GM19023 (cell line): ENCODE results near the gene PPM1B.
"Not testable (repeated sequence)": the region's sequence is repeated elsewhere in the genome, so short reads cannot be mapped to it uniquely, and the experiment has no call there.

Experiments
- ATAC-seq: cut with Tn5 transposase; IDR thresholded peaks from one replicate; pipeline ENCODE4 v1.9.1; 2021; ENCODE audit warnings: mild to moderate bottlenecking, moderate library complexity; ENCODE audit not compliant: unreplicated experiment

PPM1B gene

DNA sequence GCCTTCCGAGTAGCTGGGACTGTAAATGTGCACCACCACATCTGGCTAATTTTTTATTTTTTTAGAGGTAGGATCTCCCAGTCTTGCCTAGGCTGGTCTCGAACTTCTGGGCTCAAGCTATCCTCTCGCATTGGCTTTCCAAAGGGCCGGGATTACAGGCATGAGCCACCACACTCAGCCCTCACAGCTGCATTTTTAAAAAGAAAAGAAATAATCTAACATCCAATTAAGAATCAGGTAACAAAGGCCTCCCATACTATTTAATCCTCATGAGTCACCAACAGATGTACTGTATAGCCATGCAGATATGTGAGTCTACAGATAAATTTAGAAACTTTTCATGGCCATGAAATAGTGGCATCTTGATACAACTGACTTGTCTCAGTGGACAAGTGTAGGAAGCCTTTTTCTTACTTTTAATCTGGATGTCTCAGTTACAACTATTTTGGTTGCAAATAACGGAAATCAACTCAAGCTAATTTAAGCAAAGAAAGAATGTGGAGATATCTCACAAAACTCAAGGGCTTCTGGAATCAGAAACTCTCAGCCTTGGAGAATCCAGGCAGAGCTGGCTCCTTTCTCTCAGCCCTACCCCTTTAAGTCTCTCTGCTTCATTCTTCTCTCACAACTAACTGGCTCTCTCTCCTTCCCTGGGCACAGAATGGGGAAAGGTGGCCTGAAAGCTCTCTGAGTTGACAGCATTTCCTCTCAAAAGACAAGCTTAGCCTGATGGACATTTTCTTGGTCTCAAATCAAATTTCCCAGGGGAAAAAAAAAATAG is 12.8 kb upstream of the PPM1B start:
- ATAC-seq = no peak

DNA sequence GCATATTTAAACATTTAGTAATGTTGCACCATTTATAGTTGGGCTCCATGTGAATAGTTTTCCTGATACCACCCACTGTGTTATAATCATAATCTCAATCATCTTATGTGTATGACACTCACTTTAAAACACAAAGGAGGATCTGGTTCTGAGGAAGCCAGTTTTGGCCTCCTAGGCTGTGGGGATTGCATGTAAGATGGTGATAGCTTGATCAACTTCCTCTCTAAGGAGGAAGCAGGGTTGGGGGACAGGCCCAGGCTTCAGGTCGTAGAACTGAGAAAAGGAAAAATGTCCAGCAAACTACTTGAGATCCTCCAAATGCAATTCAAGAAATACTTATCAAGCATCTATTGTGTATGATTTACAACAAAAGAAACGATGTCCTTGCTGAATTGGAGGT is 4.9 kb upstream of the PPM1B start:
- no peak for ATAC-seq

DNA sequence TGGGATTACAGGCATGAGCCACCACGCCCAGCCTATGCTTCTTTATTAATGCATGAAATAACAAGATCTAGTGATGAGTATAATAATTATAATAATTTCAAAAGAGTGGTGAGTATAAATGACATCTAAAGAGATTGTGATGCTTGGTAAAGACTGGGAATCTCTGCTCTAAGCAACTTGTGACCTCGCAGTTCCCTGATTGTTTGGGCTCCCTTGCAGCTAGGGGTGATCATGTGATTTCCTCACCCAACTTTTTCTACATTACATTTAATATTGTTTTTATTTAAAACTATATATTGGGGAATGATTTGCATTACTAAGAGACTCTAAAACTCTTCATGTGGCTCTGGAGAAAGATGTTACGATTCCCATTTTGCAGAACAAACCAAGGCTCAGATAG is 4.1 kb upstream of the PPM1B start:
- ATAC-seq = no peak

DNA sequence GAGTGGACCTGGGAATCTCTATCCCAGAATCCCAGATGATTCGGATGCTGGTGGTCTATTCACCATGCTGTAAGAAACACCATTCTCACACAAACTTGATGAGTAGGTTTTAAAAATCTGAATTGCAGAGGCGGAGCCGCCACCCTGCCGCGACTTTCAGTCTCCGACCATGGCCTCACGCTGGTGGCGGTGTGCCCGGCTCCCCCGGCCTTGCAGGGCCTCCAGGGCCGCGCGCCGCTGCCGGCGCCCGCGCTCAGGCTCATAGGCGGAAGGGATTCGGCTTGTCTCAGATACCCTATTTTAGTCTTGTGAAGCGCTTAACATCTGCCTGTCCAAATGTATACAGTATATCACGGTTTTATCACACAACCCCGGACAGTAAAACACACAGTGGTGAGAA is 2.6 kb upstream of the PPM1B start:
- ATAC-seq = no peak

DNA sequence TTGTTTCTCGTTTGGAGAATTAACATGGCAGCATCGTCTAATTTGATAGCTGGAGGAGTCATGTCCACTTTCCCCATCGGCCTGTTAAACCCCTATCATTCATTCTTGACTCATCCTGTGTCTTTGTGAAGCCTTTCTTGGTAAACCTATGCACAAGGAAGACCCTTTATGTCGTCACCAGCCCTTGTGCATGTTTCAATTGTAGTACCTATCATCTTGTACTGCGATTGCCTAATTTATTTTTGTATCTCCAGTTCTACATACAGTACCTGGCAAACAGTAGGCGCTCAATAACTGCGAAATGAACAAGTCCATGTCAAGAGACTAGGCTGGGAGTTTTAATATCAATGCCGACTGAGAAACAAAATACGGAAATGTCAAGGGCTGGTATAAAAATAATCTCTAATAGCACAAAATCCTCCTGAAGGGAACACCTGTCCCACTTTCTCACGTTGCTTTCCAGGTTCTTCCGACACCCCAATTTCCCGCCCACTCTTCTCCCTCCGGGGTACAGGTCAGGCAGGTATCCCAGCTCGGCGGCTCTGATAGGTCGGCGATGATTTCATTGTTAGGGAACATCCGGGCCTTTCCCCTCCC is 1.3 kb upstream of the PPM1B start:
- no peak for ATAC-seq

DNA sequence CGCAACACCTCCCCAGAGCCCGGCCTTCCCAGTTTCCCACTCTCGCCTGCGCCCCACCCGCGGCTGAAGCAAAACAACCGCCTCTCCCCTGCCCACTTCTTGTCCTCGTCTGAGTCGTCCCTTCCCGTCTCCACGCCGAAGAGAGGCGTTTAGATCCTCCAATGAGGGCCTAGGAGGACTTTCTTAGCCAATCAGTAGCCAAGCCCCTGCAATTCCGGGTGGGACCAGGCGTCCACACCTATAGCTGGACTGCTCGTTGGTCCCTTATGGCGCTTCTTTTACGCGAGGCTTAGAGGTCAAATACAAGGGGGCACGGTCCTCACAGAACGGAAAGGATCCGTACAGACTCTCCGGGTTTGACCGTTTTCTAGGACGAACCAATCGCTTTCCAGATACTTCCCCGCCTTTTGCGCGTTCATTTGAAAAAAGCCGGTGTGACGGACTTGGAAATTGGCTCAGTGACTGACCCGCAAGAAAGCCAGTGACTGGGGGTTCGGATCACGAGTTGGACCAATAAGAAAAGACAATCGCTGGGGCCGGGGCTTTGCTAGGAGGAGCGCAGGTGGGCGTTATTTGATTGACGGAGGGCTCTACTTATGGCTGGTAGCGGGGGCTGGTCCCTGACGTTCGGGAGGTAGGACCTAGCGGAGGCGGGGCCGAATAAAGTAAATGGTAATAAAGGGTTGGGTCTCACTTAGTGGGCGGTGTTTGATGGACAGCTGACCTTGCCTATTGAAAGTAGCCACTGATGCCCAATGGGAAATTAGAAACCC is 581 bp upstream of the PPM1B start:
- peak; percentile 81 for ATAC-seq

DNA sequence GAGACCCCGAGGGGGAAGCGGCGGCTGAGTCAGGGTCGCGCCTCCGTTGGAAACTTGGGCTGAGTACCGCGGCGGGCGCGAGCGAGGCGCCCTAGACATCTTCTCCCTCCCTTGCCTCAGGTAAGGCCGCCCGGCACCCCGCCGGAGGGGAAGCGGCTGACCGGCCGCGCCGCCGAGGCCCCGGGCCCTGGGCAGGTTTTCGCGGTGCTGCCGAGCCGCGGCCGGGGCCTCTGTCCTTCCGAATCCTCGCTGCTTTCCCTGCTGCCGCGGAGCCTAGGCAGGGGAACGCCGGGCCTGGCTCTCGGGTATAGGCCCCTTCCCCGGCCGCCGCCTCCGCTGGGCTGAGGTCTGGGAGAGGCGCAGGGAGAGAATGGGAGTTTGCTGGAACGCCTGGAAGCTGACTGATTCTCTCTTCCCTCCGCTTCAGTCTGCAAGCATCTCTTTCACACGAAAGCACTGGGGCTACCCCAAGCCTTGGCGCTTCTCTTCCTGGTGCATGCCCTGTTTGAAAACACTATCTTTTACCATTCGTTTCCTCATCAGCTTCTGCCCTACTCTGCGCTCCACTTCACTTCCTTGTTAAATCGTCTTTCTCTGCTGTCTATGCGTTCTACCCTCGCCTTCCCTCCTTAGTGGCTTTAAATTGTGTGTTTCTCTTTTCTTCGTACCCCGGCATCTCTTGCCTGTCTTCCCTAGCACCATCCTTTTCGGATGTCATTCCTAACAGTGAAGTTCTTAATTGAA is 652 bp downstream of the PPM1B start:
- ATAC-seq = peak; percentile 3

DNA sequence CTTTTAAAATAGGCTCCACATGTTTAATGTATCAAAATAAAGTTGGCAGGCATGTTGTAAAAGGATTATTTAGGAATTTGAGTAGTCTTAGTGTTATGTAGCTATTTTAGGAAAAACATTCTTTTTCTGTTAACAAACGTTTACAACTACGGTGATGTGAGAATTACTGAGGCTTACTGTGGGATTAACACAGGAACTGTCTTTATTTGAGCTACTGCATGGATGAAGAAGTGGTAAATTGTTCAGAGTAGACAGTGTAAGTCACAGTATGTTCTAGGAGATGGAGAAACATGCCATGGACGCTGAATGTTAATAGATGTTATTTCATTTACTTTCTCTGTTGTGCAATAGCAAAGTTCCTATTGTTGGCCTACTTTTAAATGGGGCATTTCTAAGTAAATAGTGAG is 1.6 kb downstream of the PPM1B start:
- ATAC-seq = no peak

DNA sequence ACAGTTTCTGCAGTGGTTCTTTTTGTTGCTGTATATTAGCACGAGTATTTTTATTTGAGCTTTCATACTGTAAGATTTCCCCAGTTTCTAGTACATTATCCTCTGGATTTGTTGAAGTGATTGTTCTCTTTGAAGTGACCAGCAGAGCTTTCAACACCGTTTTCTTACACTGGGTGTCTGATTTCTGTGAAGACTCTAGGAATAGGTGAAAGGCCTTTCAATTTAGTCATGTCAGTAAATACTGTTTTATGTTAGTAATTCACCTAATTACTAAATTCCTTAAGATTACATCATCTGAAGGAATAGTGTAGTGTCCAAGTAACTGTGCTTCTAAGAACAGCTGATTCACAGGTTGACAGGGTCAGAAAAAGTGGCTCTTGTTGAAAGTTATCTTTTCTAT is 2.3 kb downstream of the PPM1B start:
- no peak for ATAC-seq

DNA sequence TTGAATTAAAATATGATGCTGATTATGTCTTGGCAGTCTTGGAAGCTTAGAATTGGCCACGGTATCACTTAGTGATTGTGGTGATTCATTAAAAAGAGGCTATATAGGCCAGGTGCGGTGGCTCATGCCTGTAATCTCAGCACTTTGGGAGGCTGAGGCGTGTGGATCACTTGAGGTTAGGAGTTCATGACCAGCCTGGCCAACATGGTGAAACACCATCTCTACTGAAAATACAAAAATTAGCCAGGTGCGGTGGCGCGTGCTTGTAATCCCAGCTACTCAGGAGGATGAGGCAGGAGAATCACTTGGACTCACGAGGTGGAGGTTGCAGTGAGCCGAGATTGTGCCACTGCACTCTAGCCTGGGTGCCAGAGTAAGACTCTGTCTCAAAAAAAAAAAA is 2.8 kb downstream of the PPM1B start:
- not testable (repeated sequence) for ATAC-seq

DNA sequence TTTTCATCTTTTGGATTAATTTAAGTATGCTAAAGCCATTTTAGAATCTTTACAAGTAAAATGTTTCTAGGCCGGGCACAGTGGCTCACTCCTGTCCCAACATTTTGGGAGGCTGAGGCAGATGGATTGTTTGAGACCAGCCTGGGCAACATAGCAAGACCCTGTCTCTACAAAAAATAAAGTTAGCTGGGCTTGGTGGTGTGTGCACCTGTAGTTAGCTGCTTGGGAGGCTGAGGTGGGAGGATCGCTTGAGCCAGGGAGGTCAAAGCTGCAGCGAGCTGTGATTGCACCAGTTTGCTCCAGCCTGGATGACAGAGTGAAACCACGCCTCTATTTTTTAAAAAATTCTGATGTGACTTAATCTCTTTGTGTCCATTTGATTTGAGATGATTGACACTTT is 3.9 kb downstream of the PPM1B start:
- ATAC-seq = no peak

DNA sequence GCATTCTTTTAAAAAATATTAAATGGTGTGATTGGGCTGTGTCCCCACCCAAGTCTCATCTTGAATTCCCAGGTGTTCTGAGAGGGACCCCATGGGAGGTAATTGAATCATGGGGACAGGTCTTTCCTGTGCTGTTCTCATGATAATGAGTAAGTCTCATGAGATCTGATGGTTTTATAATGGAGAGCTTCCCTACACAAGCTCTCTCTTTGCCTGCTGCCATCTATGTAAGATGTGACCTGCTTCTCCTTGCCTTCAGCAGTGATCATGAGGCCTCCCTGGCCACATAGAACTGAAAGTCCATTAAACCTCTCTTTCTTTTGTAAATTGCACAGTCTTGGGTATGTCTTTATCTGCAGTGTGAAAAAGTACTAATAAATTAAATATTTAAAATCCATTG is 10.3 kb downstream of the PPM1B start:
- no peak for ATAC-seq

DNA sequence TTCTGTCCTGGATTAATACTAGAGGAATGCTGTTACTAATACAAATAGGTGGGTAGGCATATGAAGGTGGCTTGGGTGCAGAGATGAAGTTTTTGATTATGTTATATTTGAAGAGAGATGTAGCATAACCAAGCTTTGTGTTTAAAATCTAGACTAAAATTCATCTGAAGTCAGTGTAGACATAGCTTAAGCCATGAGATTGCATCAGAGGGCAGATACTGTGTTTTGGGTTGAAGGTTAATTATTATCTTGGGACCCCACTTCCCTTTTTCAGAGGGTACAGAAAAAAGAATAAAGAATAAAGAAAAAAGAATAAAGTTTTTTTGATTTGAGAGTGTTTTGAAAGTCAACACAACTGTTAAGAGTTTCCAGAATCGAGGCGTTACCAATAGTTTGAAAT is 13.0 kb downstream of the PPM1B start:
- no peak for ATAC-seq

DNA sequence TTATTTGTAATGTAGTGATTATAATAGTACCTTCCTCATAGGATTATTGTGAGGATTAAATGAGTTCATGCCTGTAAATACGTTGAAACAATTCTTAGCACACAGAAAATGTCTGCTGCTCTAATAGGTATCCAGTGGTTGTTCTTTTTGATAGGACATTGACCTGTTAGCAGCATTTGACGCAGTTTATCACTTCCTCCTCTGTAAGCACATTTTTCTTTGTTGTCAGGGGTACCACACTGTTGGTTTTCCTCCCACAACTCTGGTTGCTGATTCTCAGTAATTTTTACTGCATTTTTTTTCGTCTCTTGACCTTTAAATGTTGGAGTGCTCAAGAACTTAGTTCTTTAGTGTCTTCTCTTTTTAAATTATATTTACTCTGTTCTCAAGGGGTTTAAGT is 15.4 kb downstream of the PPM1B start:
- no peak for ATAC-seq

DNA sequence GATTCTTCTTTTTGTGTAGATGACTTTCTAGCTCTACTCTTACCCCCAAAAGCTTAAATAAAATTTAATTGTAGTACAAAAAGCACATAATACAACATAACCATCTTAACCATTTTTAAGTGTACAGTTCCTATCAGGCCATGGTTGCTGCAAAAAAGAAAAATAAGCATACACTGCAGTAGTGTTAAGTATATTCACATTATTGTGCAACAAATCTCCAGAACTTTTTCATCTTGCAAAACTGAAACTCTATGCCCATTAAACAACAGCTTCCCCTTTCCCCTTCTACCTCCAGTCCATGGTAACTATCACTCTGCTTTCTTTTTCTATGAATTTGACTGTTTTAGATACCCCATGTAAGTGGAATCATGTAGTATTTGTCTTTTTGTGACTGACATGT is 18.1 kb downstream of the PPM1B start:
- ATAC-seq = no peak

DNA sequence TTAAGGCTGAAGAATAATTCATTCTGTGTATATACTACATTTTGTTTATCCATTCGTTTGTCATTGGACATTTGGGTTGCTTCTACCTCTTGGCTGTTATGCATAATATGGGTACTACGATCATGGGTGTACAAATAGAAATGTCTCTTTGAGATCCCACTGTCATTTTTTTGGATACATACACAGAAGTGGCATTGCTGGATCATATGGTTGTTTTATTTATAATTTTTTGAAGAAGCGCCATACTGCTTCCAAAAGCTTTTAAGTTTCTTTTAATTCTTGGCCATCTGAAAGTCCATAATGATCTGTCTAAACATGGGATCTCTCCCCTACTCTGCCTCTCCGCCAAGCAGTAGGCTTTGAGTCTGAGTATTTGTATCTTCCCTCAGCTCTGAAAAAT is 18.6 kb downstream of the PPM1B start:
- no peak for ATAC-seq

DNA sequence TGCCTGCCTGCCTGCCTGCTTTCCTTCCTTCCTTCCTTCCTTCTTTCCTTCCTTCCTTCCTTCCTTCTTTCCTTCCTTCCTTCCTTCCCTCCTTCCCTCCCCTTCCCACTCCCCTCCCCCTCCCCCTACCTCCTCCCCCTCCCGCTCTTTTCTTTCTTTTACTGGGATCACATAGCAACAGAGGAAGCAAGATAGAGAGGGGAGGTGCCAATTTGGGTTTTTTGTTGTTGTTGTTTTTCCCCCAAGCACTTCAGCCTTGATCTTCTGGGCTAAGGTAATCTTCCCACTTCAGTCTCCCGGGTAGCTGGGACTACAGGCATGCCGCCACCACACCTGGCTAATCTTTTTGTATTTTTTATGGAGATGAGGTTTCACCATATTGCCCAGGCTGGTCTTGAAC is 20.0 kb downstream of the PPM1B start:
- no peak for ATAC-seq

DNA sequence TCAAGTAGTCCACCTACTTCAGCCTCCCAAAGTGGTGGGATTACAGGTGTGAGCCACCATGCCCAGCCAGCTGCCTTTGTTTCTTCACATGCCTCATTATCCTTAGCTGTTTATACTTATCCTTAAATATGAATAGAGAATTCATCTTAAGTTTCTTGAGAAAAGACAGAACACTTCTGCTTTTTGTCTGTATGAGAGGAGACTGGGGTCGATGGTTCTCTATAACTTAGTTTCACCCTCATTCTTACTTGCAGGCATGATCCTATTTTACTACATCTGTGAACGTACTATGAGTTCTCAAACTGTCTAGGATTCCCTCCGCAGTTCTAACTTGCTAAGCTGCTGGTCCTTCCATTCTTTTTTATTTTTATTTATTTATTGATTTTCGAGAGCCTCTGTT is 20.4 kb downstream of the PPM1B start:
- ATAC-seq = no peak

DNA sequence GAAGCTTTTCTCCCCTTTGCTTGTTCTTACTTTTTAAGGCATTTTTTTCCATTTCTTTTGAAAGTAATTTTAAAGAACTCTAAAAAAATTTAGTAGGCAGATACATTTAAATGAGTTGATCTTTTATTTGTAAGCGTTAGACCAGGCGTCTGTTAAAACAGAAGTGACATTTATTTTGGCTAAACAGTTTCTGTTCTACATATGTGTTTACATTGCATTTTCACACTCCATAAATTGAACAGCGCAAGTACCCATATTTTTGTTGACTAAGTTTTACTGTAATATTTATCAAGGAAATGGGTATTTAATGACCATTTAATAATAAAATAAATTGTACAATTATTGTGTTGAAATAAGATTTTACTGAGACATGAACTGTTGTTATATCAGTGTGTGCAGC is 21.9 kb downstream of the PPM1B start:
- no peak for ATAC-seq

DNA sequence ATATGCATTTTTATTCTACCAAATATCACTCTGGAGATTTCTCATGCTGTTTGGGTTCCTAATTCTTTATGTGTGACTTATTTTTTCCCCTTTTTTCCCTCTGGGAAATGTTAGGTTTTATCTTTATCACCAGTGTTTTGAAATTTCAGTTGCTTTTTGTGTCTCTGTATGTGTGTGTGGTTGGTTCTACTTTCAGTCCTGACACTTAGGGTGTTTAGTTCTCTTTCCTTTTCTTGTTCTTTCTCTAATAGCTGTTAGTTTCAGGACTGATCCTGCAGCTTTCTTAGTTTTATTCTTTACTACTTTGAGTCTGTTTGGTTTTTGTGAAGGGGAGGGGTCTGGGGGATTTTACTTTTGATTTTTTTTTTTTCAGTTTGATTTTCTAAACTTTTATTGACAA is 23.1 kb downstream of the PPM1B start:
- ATAC-seq = peak; percentile 83

DNA sequence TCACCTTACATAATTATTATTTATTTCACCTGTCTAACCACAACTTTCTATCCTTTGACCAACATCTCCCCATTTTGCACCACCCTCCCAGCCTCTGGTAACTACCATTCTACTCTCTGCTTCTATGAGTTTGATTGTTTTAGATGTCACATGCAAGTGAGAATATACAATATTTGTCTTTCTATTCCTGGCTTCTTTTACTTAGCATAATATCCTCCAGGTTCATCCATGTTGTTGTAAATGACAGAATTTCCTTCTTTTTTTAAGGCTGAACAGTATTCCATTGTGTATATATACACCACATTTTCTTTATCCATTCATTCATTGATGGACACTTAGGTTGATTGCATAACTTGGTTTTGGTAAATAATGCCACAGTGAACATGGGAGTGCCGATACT is 24.0 kb downstream of the PPM1B start:
- no peak for ATAC-seq
